Endothelial cell (in vitro differentiated cells): ENCODE measurements around the gene LECT2. TPM values are rescaled to one million over a fixed set of nuclear protein-coding genes. Genes with fewer than 3 reads are reported as not detected.

Source experiments
- DNase-seq: peaks from one replicate; pipeline ENCODE4 v3.0.0; 2021; ENCODE audit warnings: low spot score
- H3K27ac Mint-ChIP-seq: one replicate; pipeline ENCODE4 v1.8.0; 2021; ENCODE audit warnings: mixed read lengths, inconsistent platforms; ENCODE audit not compliant: unreplicated experiment
- H3K27me3 Mint-ChIP-seq: one replicate; pipeline ENCODE4 v1.8.0; 2021; ENCODE audit warnings: mild to moderate bottlenecking, moderate library complexity, mixed read lengths, inconsistent platforms; ENCODE audit not compliant: unreplicated experiment
- H3K36me3 Mint-ChIP-seq: one replicate; pipeline ENCODE4 v1.8.0; 2021; ENCODE audit warnings: mild to moderate bottlenecking, low read depth, mixed read lengths, inconsistent platforms; ENCODE audit not compliant: unreplicated experiment
- H3K4me1 Mint-ChIP-seq: one replicate; pipeline ENCODE4 v1.8.0; 2021; ENCODE audit warnings: mild to moderate bottlenecking, mixed read lengths, inconsistent platforms; ENCODE audit not compliant: unreplicated experiment
- H3K4me3 Mint-ChIP-seq: one replicate; pipeline ENCODE4 v1.8.0; 2021; ENCODE audit warnings: mild to moderate bottlenecking, mixed read lengths, inconsistent platforms; ENCODE audit not compliant: unreplicated experiment
- H3K9me3 Mint-ChIP-seq: one replicate; pipeline ENCODE4 v1.8.0; 2021; ENCODE audit warnings: mixed read lengths, inconsistent platforms; ENCODE audit not compliant: unreplicated experiment
- CTCF ChIP-seq: fragments of 200-600 bp; sonication (generic); IDR thresholded peaks from one replicate; pipeline ENCODE4 v1.5.0; 2021; ENCODE audit warnings: antibody characterized with exemption; ENCODE audit not compliant: unreplicated experiment
- total RNA-seq: library from RNA; stranded (reverse); fragmentation: NEBNext Ultra II Directional; extraction: Animal tissue kit (Norgen Biotek cat#: 25700); gene quantifications from one replicate; pipeline ENCODE4 v1.2.1, GENCODE V29; 2021; ENCODE audit not compliant: unreplicated experiment

Gene LECT2
- total RNA-seq, 1 donor from 2014 or later, result not detected

DNA sequence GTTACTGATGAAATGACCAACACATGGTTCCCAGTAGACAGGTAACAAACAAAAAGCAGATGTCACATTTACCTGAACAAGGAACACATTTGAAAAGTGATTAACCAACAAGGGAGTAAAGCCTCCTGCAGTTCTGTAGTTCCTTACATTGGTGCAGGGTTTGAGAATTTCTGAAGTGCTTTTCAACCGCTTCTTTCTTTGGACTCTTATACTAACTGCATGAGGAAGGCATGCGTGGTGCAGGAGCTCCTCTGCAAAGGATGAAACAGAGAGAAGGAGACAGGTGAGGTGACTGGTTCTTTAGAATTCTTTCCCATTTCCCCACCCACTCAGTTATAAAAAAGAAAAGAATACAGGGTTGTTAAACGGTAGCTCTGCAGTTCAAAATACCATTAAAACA is 54.5 kb downstream of the LECT2 start:
- Mint-ChIP-seq H3K27ac (no peak overlapping the region), H3K4me3 (no peak overlapping the region), H3K9me3 (no peaks in the 10 kb centered on the region), H3K4me1 (no peaks in the 10 kb centered on the region), H3K27me3 (no peaks in the 10 kb centered on the region), H3K36me3 (no peaks in the 10 kb centered on the region)
- TF ChIP-seq CTCF, result no peak
- no peak for DNase-seq

DNA sequence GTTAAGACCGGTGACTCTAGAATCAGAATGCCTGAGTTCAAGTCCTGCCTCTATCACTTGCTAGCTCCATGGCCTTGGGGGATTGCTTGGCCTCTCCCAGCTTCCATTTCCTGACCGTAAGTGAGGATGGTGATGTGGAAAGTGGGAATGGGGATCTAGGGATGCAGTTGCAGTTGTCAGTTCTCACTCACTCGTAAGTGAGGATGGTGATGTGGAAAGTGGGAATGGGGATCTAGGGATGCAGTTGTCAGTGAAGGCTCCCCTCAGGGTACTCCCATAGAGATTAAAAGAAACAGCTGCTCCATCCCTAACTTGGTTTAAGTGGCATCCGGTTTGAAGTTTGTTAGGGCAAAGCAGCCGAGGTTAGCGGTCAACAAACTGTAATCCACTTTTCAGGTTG is 56.1 kb downstream of the LECT2 start:
- H3K36me3 Mint-ChIP-seq, result no peaks in the 10 kb centered on the region
- TF ChIP-seq CTCF, result no peak
- H3K27me3 Mint-ChIP-seq, result no peaks in the 10 kb centered on the region
- DNase-seq, result no peak
- no peak overlapping the region for H3K4me3 Mint-ChIP-seq
- no peaks in the 10 kb centered on the region for H3K4me1 Mint-ChIP-seq
- no peaks in the 10 kb centered on the region for H3K9me3 Mint-ChIP-seq
- no peak overlapping the region for H3K27ac Mint-ChIP-seq

Other genes starting within 250 kb of the LECT2 start
- gene SLC25A48, start 120.3 kb downstream of the LECT2 start, total RNA-seq, result not detected
- not detected for gene IL9, start 59.1 kb downstream of the LECT2 start, total RNA-seq
- 27.9 TPM for gene TGFBI, start 74.0 kb upstream of the LECT2 start, total RNA-seq
- gene SMAD5, start 177.9 kb upstream of the LECT2 start, total RNA-seq, result 68.5 TPM
- gene SMIM32, start 238.2 kb upstream of the LECT2 start, total RNA-seq, result not detected